Ascending aorta (tissue), 2 donors: Measurements from ENCODE around the gene PPARD. TPM values are rescaled to one million over a fixed set of nuclear protein-coding genes. Genes with fewer than 3 reads are reported as not detected.

Experiments used
- DNase-seq, 2 donors: peaks; one replicate each; pipeline ENCODE4 v3.0.0-alpha.2; 2019; ENCODE audit warnings: low spot score in 2 of 2
- H3K27ac ChIP-seq, 2 donors: fragments of 200-600 bp; sonication (generic); one replicate each; pipeline ENCODE4 v1.5.1; 2016 to 2017; ENCODE audit warnings: mild to moderate bottlenecking in 1 of 2
- H3K27me3 ChIP-seq: fragments of 200-600 bp; sonication (generic); one replicate; pipeline ENCODE4 v1.5.1; 2017
- H3K36me3 ChIP-seq, 2 donors: fragments of 200-600 bp; sonication (generic); one replicate each; pipeline ENCODE4 v1.5.1; 2016
- H3K4me1 ChIP-seq, 2 donors: fragments of 200-600 bp; sonication (generic); one replicate each; pipeline ENCODE4 v1.5.1; 2016 to 2017; ENCODE audit warnings: mild to moderate bottlenecking in 1 of 2
- H3K4me3 ChIP-seq, 2 donors: fragments of 200-600 bp; sonication (generic); one replicate each; pipeline ENCODE4 v1.5.1; 2016 to 2017; ENCODE audit warnings: mild to moderate bottlenecking in 1 of 2
- H3K9me3 ChIP-seq, 2 donors: fragments of 200-600 bp; sonication (generic); one replicate each; pipeline ENCODE4 v1.5.1; 2016
- intact Hi-C: fragments of 100-400 bp; cut with DNase I; formaldehyde crosslinking; loops from one replicate; pipeline ENCODE4 v1.15.1; 2023
- total RNA-seq: library from RNA; depleted of rRNA; stranded (reverse); fragments of >200 nt; gene quantifications from one replicate; pipeline ENCODE4 v1.1.0, GENCODE V29; 2016
- TF ChIP-seq, protein P1 (sequence below), 3 experiments: fragments of 200-600 bp in 2 of 3; fragments of 450-650 bp in 1 of 3; sonication (generic) in 2 of 3; IDR thresholded peaks; one replicate each; pipeline ENCODE4 v1.5.1; 2016 to 2019; ENCODE audit warnings: antibody characterized with exemption in 3 of 3, mild to moderate bottlenecking in 1 of 3, moderate library complexity in 1 of 3

The PPARD gene
- total RNA-seq, 1 donor from 2014 or later, result 21.1 TPM

DNA sequence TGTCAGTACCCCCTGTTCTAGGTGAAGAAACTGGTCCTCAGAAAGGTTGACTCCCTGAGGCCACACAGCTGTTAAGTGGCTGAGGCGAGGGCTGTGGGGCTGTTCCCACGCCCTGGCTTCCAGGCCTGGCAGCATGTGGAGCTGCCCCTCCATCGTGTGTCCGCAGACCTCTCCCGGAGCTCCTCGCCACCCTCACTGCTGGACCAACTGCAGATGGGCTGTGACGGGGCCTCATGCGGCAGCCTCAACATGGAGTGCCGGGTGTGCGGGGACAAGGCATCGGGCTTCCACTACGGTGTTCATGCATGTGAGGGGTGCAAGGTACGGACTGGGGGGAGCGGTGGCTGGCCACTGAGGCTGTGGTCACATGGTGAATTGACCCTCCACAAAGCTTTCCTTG lies 77.6 kb downstream of the PPARD start:
- Histone ChIP-seq H3K27me3 (no peaks in the 10 kb centered on the region), H3K27ac (no peak overlapping the region), H3K9me3 (no peaks in the 10 kb centered on the region), H3K4me3 (no peak overlapping the region), H3K36me3 (peaks cover 23 to 50% of the 10 kb centered on the region in 2 donors), H3K4me1 (no peaks in the 10 kb centered on the region)
- intact Hi-C loops, result no loop called here
- TF ChIP-seq, protein P1, sequence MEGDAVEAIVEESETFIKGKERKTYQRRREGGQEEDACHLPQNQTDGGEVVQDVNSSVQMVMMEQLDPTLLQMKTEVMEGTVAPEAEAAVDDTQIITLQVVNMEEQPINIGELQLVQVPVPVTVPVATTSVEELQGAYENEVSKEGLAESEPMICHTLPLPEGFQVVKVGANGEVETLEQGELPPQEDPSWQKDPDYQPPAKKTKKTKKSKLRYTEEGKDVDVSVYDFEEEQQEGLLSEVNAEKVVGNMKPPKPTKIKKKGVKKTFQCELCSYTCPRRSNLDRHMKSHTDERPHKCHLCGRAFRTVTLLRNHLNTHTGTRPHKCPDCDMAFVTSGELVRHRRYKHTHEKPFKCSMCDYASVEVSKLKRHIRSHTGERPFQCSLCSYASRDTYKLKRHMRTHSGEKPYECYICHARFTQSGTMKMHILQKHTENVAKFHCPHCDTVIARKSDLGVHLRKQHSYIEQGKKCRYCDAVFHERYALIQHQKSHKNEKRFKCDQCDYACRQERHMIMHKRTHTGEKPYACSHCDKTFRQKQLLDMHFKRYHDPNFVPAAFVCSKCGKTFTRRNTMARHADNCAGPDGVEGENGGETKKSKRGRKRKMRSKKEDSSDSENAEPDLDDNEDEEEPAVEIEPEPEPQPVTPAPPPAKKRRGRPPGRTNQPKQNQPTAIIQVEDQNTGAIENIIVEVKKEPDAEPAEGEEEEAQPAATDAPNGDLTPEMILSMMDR (IDR thresholded peaks at IDR 0.05), result no peak
- no peak for DNase-seq

DNA sequence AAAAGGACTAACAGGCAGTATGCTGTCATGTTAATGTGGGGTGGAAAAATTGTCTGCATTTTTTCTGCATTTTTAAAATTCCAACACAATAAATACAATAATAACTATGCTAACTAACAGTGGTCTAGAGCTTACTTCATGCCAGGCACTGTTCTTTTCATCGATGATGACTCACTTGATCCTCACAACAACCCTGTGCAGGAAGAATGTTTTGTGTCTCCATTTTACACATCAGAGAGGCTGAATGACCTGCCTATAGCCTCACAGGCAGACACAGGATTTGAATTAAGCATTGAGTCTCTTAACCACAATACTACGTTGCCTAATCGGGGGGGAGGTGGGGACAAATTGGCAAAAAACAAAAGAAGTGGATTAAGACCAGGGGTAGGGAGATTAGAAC lies 82.9 kb downstream of the PPARD start:
- Histone ChIP-seq H3K9me3 (peaks cover 16 to 18% of the 10 kb centered on the region in 2 donors), H3K4me3 (no peak overlapping the region), H3K36me3 (peaks cover 35 to 52% of the 10 kb centered on the region in 2 donors), H3K27me3 (no peaks in the 10 kb centered on the region), H3K4me1 (no peaks in the 10 kb centered on the region), H3K27ac (no peak overlapping the region)
- TF ChIP-seq, protein P1 (IDR thresholded peaks at IDR 0.05), result no peak
- intact Hi-C loops, result no loop called here
- no peak for DNase-seq

DNA sequence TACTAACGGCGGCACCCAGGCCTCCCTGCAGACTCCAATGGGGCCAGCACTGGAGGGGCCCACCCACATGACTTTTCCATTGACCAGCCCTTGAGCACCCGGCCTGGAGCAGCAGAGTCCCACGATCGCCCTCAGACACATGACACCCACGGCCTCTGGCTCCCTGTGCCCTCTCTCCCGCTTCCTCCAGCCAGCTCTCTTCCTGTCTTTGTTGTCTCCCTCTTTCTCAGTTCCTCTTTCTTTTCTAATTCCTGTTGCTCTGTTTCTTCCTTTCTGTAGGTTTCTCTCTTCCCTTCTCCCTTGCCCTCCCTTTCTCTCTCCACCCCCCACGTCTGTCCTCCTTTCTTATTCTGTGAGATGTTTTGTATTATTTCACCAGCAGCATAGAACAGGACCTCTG lies 83.7 kb downstream of the PPARD start:
- H3K9me3 ChIP-seq, result peaks cover 16 to 20% of the 10 kb centered on the region in 2 donors
- TF ChIP-seq, protein P1 (IDR thresholded peaks at IDR 0.05), result no peak
- intact Hi-C loops, result no loop called here
- no peaks in the 10 kb centered on the region for H3K27me3 ChIP-seq
- DNase-seq, result no peak
- H3K36me3 ChIP-seq, result peaks cover 35 to 51% of the 10 kb centered on the region in 2 donors
- no peak overlapping the region for H3K27ac ChIP-seq
- H3K4me1 ChIP-seq, result no peaks in the 10 kb centered on the region
- H3K4me3 ChIP-seq, result no peak overlapping the region

DNA sequence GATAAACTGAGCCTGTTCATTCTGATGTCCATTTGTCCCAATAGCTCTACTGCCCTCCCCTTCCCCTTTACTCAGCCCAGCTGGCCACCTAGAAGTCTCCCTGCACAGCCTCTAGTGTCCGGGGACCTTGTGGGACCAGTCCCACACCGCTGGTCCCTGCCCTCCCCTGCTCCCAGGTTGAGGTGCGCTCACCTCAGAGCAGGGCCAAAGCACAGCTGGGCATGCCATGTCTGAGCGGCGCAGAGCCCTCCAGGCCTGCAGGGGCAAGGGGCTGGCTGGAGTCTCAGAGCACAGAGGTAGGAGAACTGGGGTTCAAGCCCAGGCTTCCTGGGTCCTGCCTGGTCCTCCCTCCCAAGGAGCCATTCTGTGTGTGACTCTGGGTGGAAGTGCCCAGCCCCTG lies 85.1 kb downstream of the PPARD start:
- H3K4me3 ChIP-seq, result no peak overlapping the region
- peaks cover 16 to 20% of the 10 kb centered on the region in 2 donors for H3K9me3 ChIP-seq
- TF ChIP-seq, protein P1 (IDR thresholded peaks at IDR 0.05), result no peak
- no peak overlapping the region for H3K27ac ChIP-seq
- DNase-seq, result no peak
- peaks cover 27 to 41% of the 10 kb centered on the region in 2 donors for H3K36me3 ChIP-seq
- intact Hi-C loops, result no loop called here
- no peaks in the 10 kb centered on the region for H3K4me1 ChIP-seq
- no peaks in the 10 kb centered on the region for H3K27me3 ChIP-seq

DNA sequence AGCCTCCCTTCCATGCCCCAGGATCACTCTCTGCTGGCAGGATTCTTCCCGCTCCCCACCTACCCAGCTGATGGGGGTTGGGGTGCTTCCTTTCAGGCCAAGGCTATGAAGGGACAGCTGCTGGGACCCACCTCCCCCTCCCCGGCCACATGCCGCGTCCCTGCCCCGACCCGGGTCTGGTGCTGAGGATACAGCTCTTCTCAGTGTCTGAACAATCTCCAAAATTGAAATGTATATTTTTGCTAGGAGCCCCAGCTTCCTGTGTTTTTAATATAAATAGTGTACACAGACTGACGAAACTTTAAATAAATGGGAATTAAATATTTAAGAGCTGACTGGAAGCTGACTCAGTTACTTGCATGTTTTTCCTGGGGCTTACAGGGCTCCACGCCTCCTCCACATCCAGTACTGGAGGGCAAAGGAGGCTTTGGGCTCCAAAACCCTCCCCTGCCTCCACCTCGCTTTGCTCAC lies 85.5 kb downstream of the PPARD start:
- intact Hi-C loops, result no loop called here
- Histone ChIP-seq H3K27me3 (no peaks in the 10 kb centered on the region), H3K4me3 (no peak overlapping the region), H3K9me3 (peaks cover 16 to 20% of the 10 kb centered on the region in 2 donors), H3K27ac (no peak overlapping the region), H3K4me1 (no peaks in the 10 kb centered on the region), H3K36me3 (peaks cover 26 to 38% of the 10 kb centered on the region in 2 donors)
- TF ChIP-seq, protein P1 (IDR thresholded peaks at IDR 0.05), result no peak
- DNase-seq, result no peak
